Hematopoietic multipotent progenitor cell treated with erythropoietin and hydrocortisone succinate and interleukin-3 and kit ligand, for 6 days (in vitro differentiated cells): ENCODE results near the gene SOCS6.

ENCODE experiments used
- DNase-seq: peaks from one replicate; pipeline ENCODE4 v3.0.0-alpha.2; 2015

Gene SOCS6

DNA sequence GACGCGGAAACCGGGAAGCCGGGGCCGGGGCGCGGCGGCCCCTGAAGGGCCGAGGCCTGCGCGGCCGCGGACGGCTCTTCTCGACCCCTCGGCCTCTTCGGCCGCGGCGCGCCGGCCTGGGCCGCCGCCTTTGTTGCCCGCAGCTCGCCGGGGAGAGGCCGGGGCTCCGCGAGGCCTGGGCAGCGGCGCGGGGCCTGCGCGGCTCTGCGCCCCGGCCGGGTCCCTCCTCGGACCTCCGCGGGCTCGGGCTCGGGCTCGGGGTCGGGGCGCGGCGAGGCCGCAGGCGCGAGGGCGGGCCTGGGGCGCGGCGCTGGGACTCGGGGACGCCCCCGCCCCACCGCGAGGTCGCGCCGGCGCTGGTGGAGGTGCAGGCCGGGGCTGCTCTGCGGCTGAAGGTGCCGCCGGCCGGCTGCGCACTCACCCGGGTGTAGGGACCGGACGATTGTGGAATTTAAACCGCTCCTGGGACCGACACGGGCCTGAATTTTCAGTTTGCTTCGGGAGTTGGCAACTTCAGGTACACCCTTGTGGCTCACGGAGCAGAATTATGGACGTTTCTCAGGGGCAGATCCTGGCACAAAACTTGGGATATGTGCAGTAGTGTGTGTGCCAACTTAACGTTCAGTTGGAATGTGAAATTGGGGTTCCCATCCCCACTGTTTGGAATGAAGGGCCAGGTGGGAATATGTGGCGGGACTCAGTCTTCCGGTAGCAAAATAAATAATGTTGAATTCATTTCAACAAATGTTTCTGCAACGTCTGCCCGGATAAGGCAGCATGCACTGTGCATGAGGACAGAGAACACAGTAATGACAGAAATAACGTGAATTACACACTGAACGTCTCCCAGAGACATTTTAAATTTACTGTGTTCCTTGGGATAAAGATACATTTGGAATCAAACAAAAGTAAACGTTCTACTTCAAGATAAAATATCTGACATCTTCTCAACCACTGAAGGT, 787 bp downstream of the SOCS6 start:
- DNase-seq, result peak; percentile 49

DNA sequence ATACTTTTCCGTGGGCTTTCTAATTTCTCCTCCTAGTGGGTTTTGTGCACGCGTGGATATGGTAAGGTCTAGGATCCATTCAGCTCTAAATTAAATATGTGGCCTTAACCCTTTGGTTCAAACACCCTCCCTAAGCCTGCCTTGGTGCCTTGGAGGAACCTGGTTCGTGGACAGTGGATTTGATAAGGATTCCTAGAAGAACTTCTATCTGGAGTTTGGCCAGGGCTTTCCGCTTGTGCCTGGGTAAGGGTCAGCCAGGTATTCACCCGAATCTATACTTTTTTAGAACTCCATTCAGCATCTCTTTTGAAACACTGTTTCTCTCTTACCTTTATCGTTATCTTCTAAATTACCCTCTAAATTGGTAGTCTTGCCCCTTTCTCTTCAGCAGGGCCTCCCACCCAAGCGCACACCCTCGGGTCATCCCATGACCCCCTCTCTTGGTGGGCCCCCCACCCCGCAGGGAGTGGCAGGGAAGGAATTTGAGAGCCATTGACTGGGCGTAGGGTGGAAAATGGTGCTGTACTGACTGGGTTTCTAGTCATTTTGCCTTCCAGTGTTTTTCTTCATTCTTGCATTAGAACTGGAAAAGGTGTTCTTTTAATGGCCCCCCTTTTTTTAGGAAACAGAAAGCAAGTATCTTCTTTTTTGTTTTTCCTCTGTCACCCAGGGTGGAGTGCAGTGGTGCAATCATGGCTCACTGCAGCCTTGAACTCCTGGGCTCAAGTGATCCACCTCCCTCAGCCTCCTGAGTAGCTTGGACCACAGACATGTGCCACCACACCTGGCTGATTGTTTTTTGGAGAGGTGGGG, 1.8 kb downstream of the SOCS6 start:
- no peak for DNase-seq

DNA sequence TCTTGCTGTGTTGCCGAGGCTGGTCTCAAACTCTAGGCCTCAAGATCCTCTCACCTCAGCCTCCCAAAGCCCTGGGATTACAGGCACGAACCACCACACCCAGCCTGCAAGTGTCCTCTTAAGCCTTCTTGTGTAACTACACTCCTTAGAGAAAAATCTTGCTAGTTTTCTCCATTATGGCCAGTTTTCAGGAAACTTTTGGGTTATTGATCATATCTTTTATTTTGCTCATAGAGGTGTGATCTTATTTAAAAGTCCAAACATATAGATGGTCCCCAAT, 2.4 kb downstream of the SOCS6 start:
- no peak for DNase-seq

DNA sequence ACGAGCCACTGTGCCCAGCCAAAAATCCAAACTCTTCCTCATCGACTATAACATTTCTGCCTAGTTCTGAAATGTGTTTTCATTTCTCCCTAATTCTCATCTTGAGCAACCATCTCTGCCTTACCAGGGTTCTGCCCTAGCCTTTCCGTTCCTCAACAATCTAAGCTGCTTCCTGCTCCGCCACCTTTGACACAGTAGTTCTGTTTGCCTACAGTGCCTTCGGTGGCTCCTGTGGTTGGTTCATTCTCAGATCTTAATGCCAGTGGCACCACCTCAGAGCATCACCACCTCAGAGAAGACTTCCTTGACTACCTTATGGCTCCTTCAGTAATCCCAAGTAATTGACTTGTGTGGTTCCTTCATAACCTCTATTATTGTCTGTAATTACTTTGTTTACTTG, 3.8 kb downstream of the SOCS6 start:
- no peak for DNase-seq

DNA sequence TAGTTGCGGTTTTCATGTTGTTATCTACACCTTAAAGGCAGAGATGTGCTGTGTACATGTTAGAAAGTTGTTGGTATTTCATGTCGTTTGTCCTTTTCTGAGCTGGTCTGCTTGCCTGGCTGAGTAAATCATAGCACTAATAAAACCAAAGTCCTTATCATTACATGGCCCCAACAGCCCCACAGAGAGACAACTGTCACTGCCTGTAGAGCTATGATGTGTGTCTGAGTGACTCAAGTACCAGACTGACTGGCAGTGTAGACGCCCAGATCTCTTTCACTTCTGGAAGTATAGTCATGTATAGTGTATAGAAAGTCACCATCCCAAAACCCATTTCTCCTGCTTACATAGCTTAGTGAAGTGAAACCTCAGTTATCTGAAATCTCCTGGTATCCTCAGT, 4.3 kb downstream of the SOCS6 start:
- DNase-seq, result peak; percentile 72

DNA sequence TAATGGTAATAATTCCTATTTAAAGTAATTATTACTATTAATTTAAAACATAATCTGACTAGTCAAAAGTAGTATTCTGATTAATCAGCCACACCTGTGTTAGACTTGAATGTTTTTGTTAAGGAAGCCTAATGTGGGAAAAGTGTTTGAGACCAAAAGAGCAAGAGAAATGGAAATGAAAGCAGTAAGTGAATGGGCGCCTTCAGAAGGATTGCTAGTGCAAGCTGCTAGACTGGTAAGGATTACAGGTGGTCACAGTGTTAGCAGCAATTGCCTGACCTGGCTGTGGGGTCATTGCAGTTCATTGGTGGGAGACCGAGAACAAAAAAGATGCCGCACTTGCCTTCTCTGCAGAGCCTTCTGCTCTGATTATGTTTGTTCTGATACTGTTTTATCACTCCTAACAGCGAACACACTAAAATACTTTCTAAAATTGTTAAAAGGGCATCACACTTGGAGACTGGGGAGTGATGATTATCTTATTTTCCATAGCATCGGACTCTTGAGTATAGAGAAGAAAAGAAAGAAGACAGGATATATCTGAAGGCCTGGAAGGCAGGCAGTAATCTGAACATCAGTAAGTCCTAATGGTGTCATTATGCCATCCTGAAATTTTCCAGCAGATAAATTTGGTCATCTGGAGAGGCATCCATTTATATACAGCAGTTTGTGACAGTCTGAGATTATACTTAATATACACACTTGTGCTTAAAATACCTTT, 5.8 kb downstream of the SOCS6 start:
- DNase-seq, result no peak

DNA sequence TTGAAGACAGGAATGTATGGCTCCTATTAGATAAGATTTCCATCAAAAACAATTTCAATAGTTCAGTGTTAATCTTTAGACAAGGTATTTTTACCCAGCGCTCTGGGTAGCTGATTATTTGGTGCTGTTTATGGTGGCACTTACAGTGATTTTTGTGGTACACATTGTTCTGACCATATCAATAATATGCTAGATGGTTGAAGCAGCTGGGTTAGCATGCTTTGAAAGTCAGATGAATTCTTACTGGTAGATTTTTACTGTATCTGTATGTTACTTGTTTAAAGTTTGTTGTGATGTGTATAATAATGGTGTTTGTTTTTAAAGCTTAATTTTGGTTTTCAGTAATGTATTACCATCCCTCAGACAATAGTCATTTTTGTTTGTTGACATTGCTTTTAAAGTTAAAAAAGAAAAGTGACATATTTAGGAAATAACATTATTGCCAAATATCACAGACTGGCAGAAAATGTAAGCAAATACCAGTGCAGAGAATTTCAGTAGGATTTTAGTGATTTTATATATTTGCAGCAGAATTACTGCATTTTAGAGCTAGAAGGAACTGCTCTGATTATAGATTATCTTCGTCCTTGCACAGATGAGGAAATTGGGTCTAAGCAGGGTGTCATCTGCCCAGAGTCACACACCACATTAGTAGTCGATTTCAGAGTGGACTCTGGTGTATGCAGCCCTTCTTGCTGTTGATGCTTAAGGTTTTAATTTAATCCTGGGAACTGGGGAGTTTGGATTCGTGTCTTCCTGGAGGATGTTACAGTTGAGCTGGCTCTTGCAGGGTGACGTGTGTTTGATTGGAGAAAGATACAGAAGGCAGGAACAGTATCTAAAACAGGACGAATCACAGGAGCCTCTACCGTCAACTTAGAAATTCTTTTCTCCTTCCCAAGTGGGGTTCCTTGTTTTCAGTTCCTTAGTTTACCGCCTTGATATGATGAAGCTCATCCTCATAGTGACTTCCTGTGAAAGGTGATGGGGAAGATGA, 6.6 kb downstream of the SOCS6 start:
- no peak for DNase-seq

DNA sequence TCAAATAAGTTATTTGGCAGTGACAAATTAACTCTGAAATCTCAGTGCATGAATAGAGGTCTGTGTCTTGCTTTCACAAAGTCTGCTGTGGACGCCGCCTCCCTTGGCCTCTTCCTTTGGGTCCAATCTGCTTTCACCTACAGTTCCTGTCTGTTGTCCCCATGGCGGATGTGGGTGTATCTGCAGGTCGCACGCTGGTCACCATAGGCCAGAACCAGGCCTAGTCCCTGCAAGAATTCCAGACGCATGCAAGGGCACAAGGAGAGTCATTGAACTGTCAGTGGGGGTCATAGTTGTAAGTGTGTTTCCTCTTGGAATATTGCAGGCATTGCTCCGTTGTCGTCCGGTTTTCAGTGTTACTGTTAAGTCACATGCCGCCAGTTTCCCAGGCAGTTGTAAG, 7.4 kb downstream of the SOCS6 start:
- no peak for DNase-seq

DNA sequence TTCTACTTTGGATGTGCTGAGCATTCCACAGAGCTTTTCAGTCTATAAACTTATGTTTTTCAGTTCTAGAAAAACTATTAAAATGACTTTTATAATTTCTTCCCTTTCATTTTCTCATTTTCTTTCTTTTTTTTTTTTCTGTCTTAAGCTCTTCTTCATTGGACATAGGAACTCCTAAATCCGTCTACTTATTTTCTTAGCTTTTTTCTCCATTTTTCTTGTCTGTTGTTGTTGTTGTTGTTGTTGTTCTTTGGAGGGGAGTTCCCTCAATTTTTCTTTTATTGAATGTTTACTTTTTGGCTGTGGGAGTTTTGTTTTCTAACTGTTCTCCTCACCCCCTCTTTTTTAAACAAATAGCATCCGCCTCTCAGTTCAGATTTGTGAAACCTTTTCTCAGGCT, 7.9 kb downstream of the SOCS6 start:
- no peak for DNase-seq

DNA sequence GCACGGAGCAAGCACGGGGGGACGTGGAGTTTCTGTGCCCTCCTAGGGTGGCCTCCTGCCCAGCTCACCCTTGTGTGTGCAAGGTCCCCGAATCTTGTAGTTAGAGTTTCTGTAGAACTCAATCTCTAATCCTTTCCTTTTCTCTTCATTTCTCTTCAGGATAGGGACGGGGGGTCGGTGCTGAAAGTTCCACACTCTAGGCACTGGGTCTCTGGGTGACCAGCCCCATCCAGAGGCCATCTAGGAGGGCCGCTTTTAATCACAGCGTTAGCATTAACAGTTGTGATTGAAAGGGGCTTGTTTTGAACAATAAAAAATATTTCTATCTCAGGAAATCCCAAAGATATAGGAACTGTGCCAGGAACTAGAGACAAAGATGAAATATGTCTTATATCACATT, 10.5 kb downstream of the SOCS6 start:
- DNase-seq, result no peak

DNA sequence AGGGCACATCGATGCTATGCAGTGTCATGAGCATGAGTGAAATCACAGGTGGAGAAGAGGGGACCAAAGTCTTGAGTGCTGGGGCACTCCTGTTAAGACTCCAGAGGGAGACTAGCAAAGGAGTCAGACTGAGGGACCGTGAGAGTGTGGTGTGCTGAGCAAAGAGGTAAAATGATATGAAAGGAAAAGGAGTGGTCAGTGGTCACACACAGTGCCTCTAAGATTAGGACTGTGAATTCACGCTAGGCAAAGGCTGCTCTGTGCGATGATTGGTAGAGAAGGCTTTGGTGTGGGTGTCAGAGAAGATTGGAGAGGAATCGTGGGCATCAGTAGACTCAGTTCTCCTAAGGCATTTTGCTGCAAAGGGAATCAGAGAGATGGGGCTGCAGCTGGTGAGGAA, 12.8 kb downstream of the SOCS6 start:
- DNase-seq, result peak; percentile 61

DNA sequence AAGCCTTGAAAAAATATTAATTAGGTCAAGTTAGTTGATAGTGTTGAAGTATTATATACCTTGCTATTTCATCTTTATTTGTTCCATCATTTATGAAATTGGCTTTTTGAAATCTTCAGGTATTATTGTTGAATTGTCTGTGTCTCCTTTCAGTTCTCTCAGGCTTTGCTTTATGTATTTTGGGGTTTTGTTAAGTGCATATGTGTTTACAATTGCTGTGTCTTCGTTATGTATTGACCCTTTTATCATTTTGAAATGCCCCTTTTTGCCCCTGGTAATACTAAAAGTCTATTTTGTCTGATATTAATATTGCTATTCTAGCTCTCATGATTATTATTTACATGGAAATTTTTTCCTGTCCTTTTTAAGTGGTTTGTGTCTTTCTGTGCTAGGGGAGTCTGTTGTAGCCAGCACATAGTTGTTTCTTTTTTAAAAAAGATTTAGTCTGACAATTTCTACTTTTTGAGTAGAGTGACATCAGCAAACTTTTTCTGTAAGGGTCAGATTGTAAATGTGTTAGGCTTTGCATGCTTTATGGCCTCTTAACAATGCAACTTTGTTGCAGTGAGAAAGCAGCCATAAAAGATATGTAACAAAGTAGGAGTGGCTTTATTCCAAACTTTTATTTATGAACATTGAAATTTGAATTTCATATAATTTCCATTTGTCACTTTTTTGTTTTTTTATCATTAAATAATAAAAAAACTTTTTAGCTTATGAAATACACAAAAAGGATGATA, 19.9 kb downstream of the SOCS6 start:
- DNase-seq, result no peak

DNA sequence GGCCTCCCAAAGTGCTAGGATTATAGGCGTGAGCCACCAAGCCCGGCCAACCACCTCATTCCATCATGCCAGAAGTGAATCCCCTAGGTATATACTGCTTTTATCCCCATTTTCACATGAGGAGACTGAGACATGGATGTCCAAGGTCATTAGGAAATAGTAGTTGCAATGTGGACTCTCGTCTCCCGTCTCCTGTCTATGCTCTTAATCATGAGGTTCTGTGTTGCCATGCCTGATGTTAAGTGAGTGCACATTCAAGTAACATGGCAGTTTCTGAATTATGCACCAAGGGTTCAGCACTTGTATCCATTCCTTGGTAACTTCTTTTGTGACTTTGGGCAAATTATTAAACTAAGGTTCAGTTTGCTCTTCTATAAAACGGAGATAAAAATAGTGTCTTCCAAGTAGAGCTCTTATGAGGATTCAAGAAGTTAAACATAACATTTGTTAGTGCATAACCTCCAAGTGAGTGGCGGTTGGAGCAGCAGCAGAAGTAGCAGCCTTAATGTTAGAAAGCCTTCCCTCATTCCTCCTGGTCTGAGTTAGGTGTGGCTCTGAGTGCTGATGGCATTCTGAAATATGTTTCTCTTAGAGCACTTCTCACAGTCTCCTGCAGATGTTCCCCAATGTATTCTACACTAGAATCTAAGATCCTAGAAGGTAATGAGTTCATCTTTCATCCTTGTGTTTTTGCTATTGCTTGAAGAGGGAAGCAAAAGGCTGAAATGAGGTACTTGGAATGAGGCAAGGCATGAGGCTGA, 21.9 kb downstream of the SOCS6 start:
- no peak for DNase-seq

DNA sequence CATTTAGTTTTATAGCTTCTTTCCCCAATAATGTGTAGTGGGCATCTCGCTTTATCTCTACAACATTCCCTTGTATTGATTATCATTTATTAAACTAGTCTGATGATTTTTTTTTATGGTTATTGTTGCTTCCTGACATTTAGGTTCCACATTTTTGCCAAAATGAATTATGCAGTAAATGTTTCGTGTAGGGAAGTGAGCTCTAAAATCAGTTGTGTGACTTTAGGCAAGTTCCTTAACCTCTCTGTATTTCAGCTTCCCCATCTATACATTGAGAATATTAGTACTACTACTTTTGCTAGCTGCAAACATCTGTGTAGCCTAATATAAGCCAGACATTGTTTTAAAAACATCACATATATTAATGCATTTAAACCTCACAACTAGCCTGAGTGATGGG, 22.9 kb downstream of the SOCS6 start:
- no peak for DNase-seq

DNA sequence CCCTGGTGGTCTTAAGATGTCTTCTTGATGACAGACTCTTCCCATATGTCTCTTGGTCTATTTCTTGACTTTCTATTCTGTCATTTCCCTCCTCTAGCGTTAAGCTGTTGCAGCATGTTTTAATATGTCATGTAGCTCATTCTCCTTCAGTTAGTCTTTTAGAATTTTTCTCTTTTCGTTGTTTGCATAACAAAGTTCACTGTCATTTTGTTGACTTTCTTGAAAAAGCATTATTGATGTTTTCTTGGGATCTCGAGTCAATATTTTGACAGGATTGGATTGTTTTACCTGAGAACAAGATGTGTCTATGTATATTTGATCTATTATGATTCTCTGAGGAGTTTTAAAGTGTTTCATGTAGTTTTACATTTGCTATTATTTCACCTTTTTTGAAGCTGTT, 24.8 kb downstream of the SOCS6 start:
- no peak for DNase-seq

DNA sequence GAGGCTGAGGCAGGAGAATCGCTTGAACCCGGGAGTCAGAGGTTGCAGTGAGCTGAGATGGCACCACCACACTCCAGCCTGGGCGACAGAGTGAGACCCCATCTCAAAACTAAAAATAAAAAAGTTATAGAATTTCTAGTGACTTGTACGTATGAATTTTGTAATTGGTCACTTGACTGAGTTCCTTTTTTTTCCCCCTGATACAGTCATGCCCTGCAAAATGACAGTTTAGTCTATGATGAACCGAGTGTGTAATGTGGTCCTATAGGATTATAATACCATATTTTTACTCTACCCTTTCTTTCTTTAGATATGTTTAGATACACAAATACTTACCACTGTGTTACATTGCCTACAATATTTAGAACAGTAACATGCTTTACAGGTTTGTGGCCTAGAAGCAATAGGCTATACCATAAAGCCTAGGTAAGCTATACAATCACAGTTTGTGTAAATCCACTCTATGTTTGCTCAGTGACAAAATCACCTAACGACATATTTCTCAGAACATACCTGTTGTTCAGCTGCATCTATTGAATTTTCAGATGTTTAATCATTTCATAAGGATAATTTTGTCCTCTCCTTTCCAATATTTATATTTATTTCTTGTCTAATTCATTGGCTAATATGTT, 25.4 kb downstream of the SOCS6 start:
- no peak for DNase-seq

DNA sequence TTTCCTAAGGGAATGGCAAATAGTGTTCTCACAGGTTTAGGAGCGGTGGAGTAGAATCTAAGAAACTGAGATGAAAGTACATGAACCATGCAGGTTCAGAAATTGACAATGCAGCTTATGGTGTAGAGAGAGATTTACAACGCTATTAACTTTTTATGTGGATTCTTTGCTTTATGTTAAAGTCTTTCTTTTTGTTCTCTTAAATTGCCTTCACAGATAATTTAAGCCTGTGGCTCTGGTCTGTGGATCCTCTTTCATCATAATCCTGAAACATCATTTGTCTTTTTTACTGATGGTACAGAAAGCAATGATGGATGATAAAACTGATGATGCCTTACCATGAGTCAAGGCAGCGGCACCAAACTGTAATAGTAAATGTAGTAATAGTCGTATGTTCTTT, 30.3 kb downstream of the SOCS6 start:
- no peak for DNase-seq

DNA sequence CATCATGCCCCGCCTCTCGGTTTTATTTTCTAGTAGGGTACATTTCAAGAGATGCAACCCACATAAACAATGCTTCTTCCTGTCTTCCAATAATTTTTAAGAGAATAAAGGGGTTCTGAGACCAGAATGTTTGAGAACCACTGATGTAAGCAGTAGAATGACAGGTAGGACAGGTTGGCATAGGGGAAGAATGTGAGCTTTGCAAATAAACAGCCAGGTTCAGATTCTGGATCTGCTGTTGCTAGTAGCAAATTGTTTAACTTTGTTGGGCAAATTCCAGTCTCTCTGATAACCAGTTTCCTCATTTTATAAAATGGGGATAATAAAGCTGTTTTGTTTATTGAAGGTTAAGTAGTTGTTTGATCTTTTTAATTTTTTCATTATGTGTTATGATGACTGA, 32.8 kb downstream of the SOCS6 start:
- DNase-seq, result no peak

DNA sequence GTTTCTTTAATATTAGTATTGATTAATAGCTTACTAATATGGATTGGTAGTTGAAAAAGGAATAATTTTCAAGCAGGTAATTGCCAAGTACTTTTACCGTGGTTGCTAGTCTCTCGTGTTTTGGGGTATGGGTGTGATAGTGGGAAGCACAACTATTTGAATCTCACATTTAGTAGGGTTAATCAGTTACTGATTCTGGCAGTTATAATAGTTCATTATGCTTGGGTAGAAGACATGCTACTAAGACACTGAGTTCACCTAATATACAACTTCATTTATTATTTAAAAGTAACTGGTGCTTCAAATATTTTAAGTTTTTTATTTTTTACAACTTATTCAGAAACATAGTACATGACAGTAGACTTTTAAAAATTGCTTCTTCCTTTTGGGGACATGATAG, 33.5 kb downstream of the SOCS6 start:
- no peak for DNase-seq

DNA sequence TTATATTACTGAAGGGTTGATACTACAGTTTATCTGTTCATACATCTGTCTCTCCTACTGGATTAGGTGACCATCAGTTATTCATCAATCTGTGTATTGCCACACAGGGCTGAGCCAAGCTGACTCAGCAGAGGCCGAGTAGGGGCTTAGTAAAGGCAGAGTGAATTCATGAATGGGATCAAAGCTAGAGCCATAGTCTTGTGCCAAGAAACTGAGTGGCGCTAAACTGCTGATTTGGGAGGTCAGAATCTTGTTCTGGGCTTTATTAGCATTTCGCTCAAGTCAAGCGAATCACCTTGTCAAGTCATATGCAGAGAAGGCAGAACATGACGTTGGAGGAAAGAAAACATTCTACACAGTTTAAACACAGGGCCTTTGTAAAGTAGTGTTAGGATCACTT, 34.1 kb downstream of the SOCS6 start:
- DNase-seq, result no peak
